Transverse colon (tissue), 4 donors: ENCODE measurements around the gene SHKBP1. TPM values are rescaled to one million over a fixed set of nuclear protein-coding genes. Genes with fewer than 3 reads are reported as not detected.
A peak's percentile ranks its signal among the peaks of the same experiment; 100 is the strongest.

Experiments used
- DNase-seq: peaks from one replicate; pipeline ENCODE4 v3.0.0-alpha.2; 2019
- H3K27ac ChIP-seq, 4 donors: fragments of 200-600 bp; sonication (generic); 2 replicates each; pipeline ENCODE4 v1.5.1; 2016 to 2018; ENCODE audit warnings: inconsistent platforms in 4 of 4
- H3K27me3 ChIP-seq: fragments of 200-600 bp; sonication (generic); 2 replicates; pipeline ENCODE4 v1.5.1; 2017; ENCODE audit warnings: inconsistent platforms
- H3K36me3 ChIP-seq, 4 donors: fragments of 200-600 bp; sonication (generic); 2 replicates each; pipeline ENCODE4 v1.5.1; 2017 to 2019; ENCODE audit warnings: inconsistent platforms in 4 of 4
- H3K4me1 ChIP-seq, 4 donors: fragments of 200-600 bp; sonication (generic); 2 replicates each; pipeline ENCODE4 v1.5.1; 2017 to 2020; ENCODE audit warnings: inconsistent platforms in 4 of 4
- H3K4me3 ChIP-seq, 4 donors: fragments of 200-600 bp; sonication (generic); 1 replicate in 1 of 4; 2 replicates in 3 of 4; pipeline versions ENCODE4 v1.5.1 to v1.6.1; 2017 to 2019; ENCODE audit warnings: inconsistent platforms in 4 of 4
- H3K9me3 ChIP-seq, 2 donors: fragments of 200-600 bp; sonication (generic); 2 replicates each; pipeline ENCODE4 v1.5.1; 2017 to 2019; ENCODE audit warnings: inconsistent platforms in 2 of 2
- EP300 ChIP-seq: sonication (generic); formaldehyde crosslinking; IDR thresholded peaks from one replicate; pipeline ENCODE4 v1.6.1; 2017; ENCODE audit warnings: antibody characterized with exemption, low read depth
- POLR2A ChIP-seq: fragments of 450-650 bp; IDR thresholded peaks from one replicate; pipeline ENCODE4 v1.6.1; 2016; ENCODE audit warnings: antibody characterized with exemption, mild to moderate bottlenecking, moderate library complexity
- POLR2AphosphoS5 ChIP-seq, 3 donors: sonication (generic); formaldehyde crosslinking; IDR thresholded peaks; one replicate each; pipeline ENCODE4 v1.6.1; 2016; ENCODE audit warnings: antibody characterized with exemption in 3 of 3
- WGBS, 2 donors: methylation state at CpG; one replicate each; pipeline ENCODE4 v1.1.5; 2018; ENCODE audit warnings: low coverage in 1 of 2; 5-methylcytosine and 5-hydroxymethylcytosine counted together
- in situ Hi-C, 4 donors: fragments of 200-750 bp; cut with MboI; loops; one replicate each; pipeline versions ENCODE4 v1.15.0 to v1.15.1; 2017; ENCODE audit warnings: low sequenced_read_pairs in 3 of 4, low pct_ligation_motif_present in 1 of 4, low pct_unique_long_range_greater_than_20kb in 1 of 4
- intact Hi-C: fragments of 100-400 bp; cut with DNase I; formaldehyde crosslinking; loops from one replicate; pipeline ENCODE4 v1.15.1; 2023; ENCODE audit warnings: low total_unique reads
- total RNA-seq, 4 donors: library from RNA; depleted of rRNA; stranded (reverse); fragments of >200 nt; gene quantifications; one replicate each; pipeline ENCODE4 v1.1.0, GENCODE V29; 2016
- TF ChIP-seq, protein P1 (sequence below), 5 experiments: fragments of 200-600 bp in 3 of 5; fragments of 450-650 bp in 2 of 5; sonication (generic) in 3 of 5; IDR thresholded peaks; 1 replicate in 2 of 5; 2 replicates in 3 of 5; pipeline ENCODE4 v1.5.1; 2016 to 2017; ENCODE audit warnings: antibody characterized with exemption in 5 of 5, inconsistent platforms in 3 of 5, mild to moderate bottlenecking in 2 of 5, moderate library complexity in 1 of 5

SHKBP1 gene, protein sequence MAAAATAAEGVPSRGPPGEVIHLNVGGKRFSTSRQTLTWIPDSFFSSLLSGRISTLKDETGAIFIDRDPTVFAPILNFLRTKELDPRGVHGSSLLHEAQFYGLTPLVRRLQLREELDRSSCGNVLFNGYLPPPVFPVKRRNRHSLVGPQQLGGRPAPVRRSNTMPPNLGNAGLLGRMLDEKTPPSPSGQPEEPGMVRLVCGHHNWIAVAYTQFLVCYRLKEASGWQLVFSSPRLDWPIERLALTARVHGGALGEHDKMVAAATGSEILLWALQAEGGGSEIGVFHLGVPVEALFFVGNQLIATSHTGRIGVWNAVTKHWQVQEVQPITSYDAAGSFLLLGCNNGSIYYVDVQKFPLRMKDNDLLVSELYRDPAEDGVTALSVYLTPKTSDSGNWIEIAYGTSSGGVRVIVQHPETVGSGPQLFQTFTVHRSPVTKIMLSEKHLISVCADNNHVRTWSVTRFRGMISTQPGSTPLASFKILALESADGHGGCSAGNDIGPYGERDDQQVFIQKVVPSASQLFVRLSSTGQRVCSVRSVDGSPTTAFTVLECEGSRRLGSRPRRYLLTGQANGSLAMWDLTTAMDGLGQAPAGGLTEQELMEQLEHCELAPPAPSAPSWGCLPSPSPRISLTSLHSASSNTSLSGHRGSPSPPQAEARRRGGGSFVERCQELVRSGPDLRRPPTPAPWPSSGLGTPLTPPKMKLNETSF
- total RNA-seq = 100 to 1,000 TPM in 1 of 4 donors, 10 to 100 TPM in 3; 58.7 to 111 (median 60.9) TPM

DNA sequence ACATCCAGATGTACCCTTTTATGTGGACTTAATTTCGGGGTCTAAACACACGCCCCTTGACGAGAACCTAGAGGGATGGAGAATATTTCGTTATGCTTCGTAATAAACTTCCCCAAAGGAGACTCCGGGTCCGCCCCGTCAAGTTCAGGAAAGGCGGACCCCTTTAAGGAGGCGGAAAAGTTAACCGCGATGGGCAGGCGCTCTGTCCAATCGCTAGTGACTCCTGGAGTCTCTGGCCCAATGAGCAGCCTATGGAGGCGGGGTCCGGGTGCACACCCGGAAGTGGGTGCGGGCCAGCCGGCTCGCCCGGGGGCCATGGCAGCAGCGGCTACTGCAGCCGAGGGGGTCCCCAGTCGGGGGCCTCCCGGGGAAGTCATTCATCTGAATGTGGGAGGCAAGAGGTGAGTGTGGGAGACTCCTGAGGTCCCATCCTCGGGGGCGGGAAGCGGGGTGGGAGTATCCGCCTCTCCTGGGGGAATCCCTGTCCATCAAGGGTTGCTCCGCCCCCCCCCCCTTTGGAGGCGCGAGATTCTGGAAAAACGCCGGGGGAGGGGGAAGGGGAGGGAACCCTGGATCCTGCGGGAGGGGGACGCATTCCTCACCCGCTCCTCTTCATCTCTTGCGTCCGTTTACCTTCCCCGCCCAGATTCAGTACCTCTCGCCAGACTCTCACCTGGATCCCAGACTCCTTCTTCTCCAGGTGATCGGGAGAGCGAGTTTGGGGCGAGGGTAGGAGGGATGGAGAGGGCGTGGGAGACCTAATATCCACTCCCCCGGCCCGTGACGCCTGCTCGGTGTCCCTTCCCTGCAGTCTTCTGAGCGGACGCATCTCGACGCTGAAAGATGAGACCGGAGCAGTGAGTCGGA lies at the start of gene SHKBP1:
TSS of gene SHKBP1 (plus strand) at position 289 of the 867 bp plus-strand sequence. CDS start at position 316, 27 bp downstream.
- DNase-seq = peak; percentile 96
- Histone ChIP-seq H3K4me1 (peaks cover 0 to 21% (median 12%) of the 10 kb centered on the region in 4 donors), H3K9me3 (no peaks in the 10 kb centered on the region), H3K27me3 (no peaks in the 10 kb centered on the region), H3K4me3 (peak within 1 kb of the TSS; percentile 53 to 74 (median 66)), H3K36me3 (peaks cover 0 to 12% (median 0%) of the 10 kb centered on the region in 4 donors), H3K27ac (peak within 1 kb of the TSS; percentile 76 to 85 (median 80))
- in situ Hi-C loops (loop anchor here in 1 of 4 donors (25.0 kb wide), 1 partner anchor 265 kb away; no protein-coding TSS in a partner anchor), intact Hi-C loops (no loop called here)
- 3% methylated on average over 45 of the region's 55 CpGs; no CpG with 5 or more reads in 1 of the 2 donors for WGBS, 2 donors
- TF ChIP-seq POLR2A (peak; percentile 79), POLR2AphosphoS5 (IDR thresholded peaks at IDR 0.05) (peak in 2 of 3 donors; percentile 77 to 80), EP300 (no peak)
- TF ChIP-seq, protein P1, sequence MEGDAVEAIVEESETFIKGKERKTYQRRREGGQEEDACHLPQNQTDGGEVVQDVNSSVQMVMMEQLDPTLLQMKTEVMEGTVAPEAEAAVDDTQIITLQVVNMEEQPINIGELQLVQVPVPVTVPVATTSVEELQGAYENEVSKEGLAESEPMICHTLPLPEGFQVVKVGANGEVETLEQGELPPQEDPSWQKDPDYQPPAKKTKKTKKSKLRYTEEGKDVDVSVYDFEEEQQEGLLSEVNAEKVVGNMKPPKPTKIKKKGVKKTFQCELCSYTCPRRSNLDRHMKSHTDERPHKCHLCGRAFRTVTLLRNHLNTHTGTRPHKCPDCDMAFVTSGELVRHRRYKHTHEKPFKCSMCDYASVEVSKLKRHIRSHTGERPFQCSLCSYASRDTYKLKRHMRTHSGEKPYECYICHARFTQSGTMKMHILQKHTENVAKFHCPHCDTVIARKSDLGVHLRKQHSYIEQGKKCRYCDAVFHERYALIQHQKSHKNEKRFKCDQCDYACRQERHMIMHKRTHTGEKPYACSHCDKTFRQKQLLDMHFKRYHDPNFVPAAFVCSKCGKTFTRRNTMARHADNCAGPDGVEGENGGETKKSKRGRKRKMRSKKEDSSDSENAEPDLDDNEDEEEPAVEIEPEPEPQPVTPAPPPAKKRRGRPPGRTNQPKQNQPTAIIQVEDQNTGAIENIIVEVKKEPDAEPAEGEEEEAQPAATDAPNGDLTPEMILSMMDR (IDR thresholded peaks at IDR 0.05) = no peak

DNA sequence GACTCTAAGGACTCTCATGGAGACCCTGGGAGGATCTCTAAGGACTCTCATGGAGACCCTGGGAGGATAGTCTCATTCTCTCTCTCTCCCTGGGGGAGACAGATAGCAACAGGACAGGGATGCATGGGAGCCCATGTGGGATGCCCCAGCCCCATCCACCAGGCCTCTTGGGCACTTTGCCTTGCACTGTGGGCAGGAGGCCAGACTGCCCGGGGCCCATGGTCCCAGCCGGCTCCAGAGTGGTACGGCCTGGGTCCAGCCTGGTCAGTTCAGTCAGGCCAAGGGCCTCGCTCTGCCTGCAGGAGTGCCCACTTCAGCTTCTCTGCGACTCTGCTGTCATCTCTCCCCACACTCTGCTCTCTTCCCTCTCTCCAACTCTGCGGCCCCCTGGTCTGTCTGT lies 48.6 kb upstream of the SHKBP1 start:
- no peak for TF ChIP-seq POLR2AphosphoS5 (IDR thresholded peaks at IDR 0.05)
- Histone ChIP-seq H3K27ac (no peak overlapping the region), H3K9me3 (no peaks in the 10 kb centered on the region), H3K4me1 (peaks cover 6 to 11% (median 11%) of the 10 kb centered on the region in 4 donors), H3K4me3 (no peak overlapping the region), H3K27me3 (peaks cover 14% of the 10 kb centered on the region), H3K36me3 (no peaks in the 10 kb centered on the region)
- in situ Hi-C loops (no loop called here), intact Hi-C loops (loop anchor here (2.0 to 10.0 kb wide), 2 partner anchors 71 to 107 kb away; no protein-coding TSS in a partner anchor)
- no peak for DNase-seq
- WGBS, 2 donors = 90 to 100% methylated on average over 2 to 5 of the region's 6 CpGs

DNA sequence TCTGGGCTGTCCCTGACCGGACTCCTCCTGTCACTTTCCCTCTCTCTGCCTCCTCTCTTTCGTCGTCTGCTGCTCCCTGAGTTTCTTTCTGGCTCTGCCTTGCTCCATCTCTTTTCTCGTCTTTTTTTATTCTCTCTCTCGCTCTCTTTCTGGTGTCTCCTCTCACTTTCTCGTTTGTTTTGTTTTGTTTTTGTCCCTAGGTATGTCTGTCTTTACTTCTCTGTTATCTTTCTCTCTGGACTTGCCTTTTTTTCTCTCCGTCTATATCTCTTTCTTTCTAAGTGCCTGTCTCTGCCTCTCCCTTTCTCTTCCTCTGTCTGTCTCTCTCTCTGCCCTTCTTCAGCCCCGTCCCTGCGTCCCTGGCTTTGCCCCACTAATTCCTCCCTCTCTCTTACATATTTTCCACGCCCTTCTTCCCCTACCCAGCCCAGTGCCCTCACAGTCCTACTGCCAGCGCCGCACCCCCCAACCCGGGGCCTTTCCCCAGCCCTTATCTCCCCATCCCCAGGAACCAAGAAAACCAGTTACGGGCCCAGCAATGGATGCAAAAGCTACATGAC lies 48.1 kb upstream of the SHKBP1 start:
- H3K27ac ChIP-seq = no peak overlapping the region
- no peak for DNase-seq
- 63 to 77% methylated on average over 8 to 14 of the region's 14 CpGs for WGBS, 2 donors
- in situ Hi-C loops = no loop called here
- H3K9me3 ChIP-seq = no peaks in the 10 kb centered on the region
- H3K4me3 ChIP-seq = peak overlapping the region in 1 of 4 donors; percentile 63
- peaks cover 6 to 11% (median 9%) of the 10 kb centered on the region in 4 donors for H3K4me1 ChIP-seq
- H3K27me3 ChIP-seq = peaks cover 14% of the 10 kb centered on the region
- TF ChIP-seq POLR2A (no peak), EP300 (no peak), POLR2AphosphoS5 (IDR thresholded peaks at IDR 0.05) (no peak)
- TF ChIP-seq, protein P1 (IDR thresholded peaks at IDR 0.05) = no peak
- H3K36me3 ChIP-seq = no peaks in the 10 kb centered on the region
- intact Hi-C loops = loop anchor here (2.0 to 10.0 kb wide), 2 partner anchors 70 to 106 kb away; no protein-coding TSS in a partner anchor
